NCI-H82 treated with DMSO at 0.1 percent for 48 hours (cell line): ENCODE results near the gene ZG16B.

Experiments used
- DNase-seq: peaks from one replicate; lab custom pipeline; 2025; ENCODE audit not compliant: unreplicated experiment; lab: John Stamatoyannopoulos, UW

The ZG16B gene

GRCh38 chr16:2865651-2866050 lies 35.5 kb downstream of the ZG16B start:
- no peak for DNase-seq

DNA sequence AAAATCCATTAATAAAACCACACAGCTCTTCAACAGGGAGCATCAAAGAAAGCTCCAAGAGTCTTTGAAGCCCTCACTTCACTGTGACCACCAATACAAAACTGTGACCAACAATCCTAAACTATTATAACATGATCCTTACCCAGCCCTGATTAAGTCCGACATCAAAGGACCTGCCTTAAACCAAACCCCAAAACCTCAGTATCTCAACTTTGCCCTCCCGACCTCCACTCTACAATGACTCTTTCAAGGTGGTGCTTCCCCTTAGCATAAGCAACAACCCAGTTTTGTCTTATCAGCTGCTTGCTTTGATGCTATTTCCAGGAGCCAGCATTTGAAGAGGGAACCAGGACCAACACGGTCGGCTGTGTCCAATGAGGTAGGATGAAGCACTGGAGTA lies 36.3 kb downstream of the ZG16B start:
- no peak for DNase-seq

GRCh38 chr16:2867661-2867986 lies 37.5 kb downstream of the ZG16B start:
- DNase-seq: no peak

GRCh38 chr16:2867987-2868789 lies 38.1 kb downstream of the ZG16B start:
- peak; percentile 76 for DNase-seq

DNA sequence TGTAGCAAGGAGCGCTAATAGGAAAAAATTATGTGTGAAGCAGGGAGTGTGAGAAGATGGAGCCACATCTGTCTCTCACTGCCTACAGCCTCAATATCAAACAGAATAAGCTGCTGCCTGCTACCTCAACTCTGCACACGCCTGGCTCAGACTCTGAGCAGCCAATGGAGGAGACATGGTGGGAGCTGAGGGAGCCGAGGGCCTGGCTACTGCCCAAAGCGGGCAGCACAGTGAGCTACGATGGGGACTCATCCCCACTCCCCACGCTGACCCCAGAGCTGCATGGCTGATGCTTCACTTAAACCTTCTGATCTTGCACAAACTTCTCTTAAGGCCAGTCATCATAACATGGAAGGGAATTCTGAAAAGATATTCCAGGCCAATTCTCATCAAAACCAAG lies 41.8 kb downstream of the ZG16B start:
- DNase-seq: no peak

DNA sequence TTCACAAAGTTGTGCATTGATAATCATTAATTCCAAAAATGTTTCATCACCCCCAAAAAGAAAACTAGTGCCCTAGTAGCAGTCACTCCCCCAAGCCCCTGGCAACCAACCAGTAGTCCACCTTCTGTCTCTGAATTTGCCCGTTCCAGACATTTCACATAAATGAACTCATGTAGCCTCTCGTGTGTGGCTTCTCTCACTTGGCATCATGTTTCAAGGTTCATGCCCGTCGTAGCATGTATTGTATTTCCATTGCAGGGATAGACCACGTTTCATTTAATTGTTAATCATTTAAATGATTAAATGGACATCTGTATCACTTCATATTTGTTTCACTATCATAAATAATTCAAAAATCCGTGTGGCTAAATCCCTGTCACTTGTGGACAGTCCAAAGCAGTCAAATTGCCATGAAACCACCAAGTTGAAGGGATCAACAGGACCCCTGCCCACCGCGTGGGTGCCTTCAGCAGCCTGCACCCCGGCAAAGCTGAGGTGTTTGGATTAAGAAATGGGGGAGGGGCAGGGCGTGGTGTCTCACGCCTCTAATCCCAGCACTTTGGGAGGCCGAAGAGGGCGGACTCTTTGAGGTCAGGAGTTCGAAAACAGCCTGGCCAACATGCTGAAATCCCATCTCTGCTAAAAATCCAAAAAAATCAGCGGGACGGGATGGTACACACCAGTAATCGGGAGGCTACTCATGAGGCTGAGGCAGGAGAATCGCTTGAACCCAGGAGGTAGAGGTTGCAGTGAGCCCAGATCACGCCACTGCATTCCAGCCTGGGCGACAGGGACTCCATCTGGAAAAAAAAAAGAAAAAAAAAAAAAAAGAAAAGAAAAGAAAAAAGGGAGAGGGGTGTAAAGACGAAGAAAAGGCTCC lies 44.2 kb downstream of the ZG16B start:
- DNase-seq: no peak

DNA sequence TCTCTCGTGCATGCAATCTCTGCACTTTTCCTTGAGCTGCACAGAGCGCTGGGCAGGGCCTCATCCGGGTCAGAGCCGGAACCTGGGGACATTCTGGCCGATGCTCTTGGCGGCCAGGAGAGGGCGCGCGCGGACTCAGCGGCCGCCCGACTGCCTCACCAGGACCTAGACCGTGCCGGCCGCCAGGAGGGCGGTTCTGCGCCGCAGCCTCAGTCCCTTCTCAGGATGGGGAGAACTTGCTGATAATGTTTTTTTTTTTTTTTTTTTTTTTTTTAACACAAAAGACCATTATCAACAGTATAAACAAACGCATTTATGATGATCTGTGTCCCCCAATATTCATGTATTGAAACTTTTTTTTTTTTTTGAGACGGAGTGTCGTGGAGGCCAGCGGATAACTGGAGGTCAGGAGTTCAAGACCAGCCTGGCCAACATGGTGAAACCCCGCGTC lies 44.8 kb downstream of the ZG16B start:
- peak; percentile 55 for DNase-seq

DNA sequence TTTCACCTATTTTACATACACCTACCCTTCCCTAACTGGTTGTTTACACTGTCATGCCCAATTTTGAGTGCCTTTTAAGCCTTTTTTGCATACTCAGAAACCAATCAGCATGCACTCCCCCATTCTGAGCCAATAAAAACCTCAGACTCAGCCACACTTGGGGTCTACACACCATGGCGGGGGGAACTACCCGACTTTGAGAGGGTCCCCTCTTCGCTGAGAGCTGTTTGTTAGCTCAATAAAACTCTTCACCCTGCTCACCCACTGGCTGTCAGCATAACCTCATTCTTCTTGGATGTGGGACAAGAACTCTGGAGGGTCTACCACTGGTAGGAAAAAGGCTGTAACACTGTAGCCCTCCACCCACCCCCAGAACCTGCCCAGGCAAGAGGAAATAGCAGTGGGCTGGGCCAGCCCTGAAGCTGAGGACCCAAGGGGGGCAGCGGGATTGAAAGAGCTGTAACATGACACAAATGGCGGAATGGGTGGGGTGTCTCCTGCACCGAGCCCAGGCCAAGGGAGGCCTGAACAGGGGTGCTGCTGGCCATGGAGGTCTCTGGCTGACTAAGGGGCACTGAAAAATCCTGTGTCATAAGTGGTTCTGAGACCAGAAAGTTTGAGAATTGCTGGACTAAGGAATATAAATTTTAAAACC lies 49.9 kb downstream of the ZG16B start:
- DNase-seq: no peak
